Astrocyte of the cerebellum (primary cell): ENCODE results near the gene GRIN2C.

ENCODE experiments used
- DNase-seq: peaks from one replicate; pipeline ENCODE4 v3.0.0-alpha.2; 2011; ENCODE audit warnings: low read depth
- H3K4me3 ChIP-seq: 2 replicates; pipeline ENCODE4 v1.5.1; 2011; ENCODE audit warnings: mild to moderate bottlenecking, low read depth, low read length, moderate library complexity
- in situ Hi-C: cut with HindIII; loops from 2 replicates; pipeline ENCODE4 v1.10.0; 2017; ENCODE audit warnings: low sequenced_read_pairs
- TF ChIP-seq, protein P1 (sequence below): IDR thresholded peaks from 2 replicates; pipeline ENCODE4 v1.5.1; 2012; ENCODE audit warnings: low read length, low read depth, moderate library complexity, mild to moderate bottlenecking; ENCODE audit errors: missing control alignments

The GRIN2C gene

DNA sequence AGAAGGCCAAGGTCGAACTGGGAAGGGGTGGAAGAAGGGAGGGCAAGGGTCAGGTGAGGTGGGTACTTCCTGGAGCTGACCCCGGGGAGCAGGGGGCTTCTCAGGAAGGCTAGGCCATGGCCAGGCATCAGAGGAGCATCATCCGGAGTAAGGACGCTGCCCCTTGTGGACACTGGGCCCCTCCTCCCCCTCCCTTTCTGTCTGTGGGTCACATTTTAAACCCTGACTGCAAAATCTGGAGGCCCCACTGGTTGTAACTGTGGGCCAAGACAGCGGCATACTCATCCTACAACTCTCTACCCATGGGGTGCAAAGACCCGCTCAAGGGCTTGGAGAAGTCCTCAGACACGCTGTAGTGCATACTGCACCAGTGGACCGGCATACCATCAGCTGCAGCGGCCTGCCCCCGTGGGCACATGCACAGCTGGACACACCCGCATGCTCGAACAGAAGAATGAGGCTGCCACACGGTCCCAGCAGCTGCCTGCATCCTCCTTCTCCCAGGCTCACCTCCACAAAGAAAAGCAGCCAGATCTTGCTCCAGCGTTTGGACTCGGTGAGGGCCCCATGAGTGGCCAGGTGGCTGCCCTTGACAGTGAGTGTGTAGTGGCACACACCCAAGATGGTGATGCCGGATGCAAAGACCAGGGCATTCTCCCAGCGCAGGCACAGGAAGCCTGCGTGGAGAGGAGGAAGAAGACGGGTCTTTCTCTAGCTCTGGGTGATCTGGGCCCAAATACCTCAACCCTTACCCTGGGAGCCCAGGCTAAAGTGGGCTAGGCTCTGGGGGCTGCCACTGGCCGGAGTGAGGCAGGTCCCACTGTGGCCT is 32.5 kb upstream of the GRIN2C start:
- no peak overlapping the region for H3K4me3 ChIP-seq
- no peak for DNase-seq
- TF ChIP-seq, protein P1, sequence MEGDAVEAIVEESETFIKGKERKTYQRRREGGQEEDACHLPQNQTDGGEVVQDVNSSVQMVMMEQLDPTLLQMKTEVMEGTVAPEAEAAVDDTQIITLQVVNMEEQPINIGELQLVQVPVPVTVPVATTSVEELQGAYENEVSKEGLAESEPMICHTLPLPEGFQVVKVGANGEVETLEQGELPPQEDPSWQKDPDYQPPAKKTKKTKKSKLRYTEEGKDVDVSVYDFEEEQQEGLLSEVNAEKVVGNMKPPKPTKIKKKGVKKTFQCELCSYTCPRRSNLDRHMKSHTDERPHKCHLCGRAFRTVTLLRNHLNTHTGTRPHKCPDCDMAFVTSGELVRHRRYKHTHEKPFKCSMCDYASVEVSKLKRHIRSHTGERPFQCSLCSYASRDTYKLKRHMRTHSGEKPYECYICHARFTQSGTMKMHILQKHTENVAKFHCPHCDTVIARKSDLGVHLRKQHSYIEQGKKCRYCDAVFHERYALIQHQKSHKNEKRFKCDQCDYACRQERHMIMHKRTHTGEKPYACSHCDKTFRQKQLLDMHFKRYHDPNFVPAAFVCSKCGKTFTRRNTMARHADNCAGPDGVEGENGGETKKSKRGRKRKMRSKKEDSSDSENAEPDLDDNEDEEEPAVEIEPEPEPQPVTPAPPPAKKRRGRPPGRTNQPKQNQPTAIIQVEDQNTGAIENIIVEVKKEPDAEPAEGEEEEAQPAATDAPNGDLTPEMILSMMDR: no peak
- in situ Hi-C loops: no loop called here

DNA sequence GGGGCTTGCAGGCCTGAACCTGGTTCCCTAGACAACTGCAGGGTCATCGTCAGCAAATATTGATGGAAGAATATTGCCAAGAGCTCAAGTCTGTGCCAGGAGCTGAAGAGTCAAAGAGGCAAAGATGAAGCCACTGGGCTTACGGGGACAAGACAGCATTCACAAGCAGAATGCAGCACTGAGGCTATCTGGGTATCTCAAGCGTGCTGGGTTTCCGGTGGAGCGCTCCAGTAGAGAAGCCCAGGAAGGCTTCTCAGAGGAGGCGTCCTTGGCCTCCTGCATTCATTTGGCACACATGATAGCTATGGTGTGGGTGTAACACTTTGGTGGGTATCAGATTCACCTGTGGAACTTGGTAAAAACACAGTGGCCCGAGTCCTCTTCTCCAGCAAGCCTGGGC is 30.9 kb upstream of the GRIN2C start:
- DNase-seq: no peak
- in situ Hi-C loops: no loop called here
- TF ChIP-seq, protein P1: no peak
- H3K4me3 ChIP-seq: no peak overlapping the region

DNA sequence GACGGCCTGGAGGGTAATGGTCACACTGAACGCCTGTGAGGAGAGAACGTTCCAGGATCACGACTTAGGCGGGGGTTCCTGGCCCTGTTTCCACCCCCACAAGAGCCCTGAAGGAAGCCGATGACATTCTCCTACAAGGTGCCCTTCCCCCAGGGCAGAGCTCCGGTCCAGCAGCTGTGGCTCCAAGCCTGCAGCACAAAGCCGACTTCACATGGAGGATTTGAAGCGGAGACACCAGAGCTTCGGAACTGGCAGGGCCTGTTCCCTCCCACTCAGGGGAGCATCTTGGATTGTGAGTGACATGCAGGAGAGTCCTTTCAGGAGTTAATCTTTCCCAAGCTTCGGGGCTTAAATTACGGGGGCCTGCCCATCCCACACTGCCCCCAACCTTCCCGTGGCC is 28.8 kb upstream of the GRIN2C start:
- in situ Hi-C loops: no loop called here
- H3K4me3 ChIP-seq: no peak overlapping the region

DNA sequence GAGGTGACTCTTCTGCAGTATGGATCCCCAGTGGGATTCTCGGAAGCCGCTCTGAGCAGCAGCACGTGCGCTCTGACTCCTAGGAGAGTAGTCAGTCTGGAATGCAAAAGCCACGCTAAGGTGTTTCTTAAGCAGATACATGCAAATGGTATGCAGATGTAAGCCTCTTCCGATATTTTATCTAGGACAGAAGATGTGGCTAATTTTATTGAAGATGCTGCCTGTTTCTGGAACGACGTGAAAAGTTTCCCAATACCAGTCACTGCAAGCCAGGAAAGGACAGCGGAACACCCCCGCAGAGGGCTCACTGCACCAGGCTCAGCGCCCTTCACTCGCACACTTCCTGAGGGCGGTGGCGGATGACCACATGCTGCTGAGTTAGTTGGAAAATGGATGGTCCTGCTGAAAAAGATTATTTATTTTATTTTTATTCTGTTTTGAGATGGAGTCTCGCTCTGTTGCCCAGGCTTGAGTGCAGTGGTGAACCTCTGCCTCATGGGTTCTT is 23.6 kb upstream of the GRIN2C start:
- in situ Hi-C loops: no loop called here
- TF ChIP-seq, protein P1: no peak
- DNase-seq: no peak
- no peak overlapping the region for H3K4me3 ChIP-seq

More for the DNA sequence above, 28.8 kb upstream of the GRIN2C start:
- no peak for DNase-seq
- TF ChIP-seq, protein P1: no peak

DNA sequence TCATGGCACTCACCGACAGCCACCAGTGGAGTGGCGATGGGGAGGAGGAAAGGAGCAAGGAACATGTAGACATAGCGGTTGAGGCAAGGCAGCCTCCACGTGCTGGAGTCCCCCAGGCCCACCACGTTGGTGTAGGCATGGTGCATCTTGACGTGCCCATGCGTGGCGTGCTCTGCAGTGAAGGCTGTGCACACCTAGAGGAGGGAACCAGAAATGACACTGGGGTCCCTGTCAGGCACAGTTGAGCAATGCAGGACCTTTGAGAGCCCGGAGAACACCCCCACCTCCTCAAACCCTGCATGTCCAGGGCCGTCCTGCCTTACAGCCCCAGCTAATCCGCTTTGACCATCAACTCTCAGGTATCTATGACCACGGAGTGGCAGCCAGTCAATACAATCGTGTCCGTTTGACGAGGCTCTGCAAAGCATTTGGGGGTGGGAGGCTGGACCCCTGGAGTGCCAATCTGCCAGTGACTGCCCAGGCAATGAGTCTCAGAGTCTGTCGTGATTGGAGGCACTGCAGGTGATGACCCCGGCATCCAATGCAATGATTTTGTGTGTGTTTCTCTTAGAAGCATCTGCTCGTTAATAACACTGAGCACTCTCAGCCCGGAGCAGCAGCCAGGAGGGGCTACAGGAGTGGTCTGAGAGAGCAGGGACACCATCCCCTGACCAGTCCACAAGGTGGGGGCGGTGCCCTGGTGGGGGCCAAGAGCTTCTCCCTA is 23.0 kb upstream of the GRIN2C start:
- TF ChIP-seq, protein P1: no peak
- no peak overlapping the region for H3K4me3 ChIP-seq
- DNase-seq: no peak
- in situ Hi-C loops: no loop called here

DNA sequence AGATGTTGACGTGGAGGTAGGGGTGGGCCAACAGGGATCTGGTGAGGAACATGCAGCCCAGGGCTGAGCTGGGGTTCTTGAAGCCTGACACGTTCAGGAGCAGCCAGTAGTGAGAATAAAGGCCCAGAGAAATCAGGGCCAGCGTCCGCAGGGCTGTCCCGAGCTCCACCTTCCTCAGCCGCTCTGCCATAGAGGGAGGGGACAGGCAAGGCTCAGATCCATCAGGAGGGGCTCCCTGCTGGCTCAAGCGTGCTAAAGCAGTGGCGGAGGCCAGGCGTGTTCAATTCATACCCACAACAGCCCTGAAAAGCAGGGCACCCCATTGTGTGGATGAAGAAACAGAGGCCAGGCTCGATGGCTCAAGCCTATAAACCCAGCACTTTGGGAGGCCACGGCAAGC is 21.4 kb upstream of the GRIN2C start:
- in situ Hi-C loops: no loop called here
- H3K4me3 ChIP-seq: no peak overlapping the region
- no peak for DNase-seq
- TF ChIP-seq, protein P1: no peak
